ENCODE results near the gene ITPR3.

GRCh38 chr6:33716379-33716778 is 95.3 kb downstream of the ITPR3 start:
- TF ChIP-seq, protein P1, sequence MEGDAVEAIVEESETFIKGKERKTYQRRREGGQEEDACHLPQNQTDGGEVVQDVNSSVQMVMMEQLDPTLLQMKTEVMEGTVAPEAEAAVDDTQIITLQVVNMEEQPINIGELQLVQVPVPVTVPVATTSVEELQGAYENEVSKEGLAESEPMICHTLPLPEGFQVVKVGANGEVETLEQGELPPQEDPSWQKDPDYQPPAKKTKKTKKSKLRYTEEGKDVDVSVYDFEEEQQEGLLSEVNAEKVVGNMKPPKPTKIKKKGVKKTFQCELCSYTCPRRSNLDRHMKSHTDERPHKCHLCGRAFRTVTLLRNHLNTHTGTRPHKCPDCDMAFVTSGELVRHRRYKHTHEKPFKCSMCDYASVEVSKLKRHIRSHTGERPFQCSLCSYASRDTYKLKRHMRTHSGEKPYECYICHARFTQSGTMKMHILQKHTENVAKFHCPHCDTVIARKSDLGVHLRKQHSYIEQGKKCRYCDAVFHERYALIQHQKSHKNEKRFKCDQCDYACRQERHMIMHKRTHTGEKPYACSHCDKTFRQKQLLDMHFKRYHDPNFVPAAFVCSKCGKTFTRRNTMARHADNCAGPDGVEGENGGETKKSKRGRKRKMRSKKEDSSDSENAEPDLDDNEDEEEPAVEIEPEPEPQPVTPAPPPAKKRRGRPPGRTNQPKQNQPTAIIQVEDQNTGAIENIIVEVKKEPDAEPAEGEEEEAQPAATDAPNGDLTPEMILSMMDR (IDR thresholded peaks at IDR 0.05; ENCODE audit: insufficient read depth, low read depth, low read length): no peak
- no peak for TF ChIP-seq EZH2 (IDR thresholded peaks at IDR 0.05; ENCODE audit: insufficient read depth, low read length)
